NCI-H128 (cell line): ENCODE results near the gene GUF1.
A peak's percentile ranks its signal among the peaks of the same experiment; 100 is the strongest.

Source experiments
- DNase-seq: peaks from one replicate; lab custom pipeline; 2025; ENCODE audit not compliant: unreplicated experiment; lab: John Stamatoyannopoulos, UW

The GUF1 gene, protein sequence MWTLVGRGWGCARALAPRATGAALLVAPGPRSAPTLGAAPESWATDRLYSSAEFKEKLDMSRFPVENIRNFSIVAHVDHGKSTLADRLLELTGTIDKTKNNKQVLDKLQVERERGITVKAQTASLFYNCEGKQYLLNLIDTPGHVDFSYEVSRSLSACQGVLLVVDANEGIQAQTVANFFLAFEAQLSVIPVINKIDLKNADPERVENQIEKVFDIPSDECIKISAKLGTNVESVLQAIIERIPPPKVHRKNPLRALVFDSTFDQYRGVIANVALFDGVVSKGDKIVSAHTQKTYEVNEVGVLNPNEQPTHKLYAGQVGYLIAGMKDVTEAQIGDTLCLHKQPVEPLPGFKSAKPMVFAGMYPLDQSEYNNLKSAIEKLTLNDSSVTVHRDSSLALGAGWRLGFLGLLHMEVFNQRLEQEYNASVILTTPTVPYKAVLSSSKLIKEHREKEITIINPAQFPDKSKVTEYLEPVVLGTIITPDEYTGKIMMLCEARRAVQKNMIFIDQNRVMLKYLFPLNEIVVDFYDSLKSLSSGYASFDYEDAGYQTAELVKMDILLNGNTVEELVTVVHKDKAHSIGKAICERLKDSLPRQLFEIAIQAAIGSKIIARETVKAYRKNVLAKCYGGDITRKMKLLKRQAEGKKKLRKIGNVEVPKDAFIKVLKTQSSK

DNA sequence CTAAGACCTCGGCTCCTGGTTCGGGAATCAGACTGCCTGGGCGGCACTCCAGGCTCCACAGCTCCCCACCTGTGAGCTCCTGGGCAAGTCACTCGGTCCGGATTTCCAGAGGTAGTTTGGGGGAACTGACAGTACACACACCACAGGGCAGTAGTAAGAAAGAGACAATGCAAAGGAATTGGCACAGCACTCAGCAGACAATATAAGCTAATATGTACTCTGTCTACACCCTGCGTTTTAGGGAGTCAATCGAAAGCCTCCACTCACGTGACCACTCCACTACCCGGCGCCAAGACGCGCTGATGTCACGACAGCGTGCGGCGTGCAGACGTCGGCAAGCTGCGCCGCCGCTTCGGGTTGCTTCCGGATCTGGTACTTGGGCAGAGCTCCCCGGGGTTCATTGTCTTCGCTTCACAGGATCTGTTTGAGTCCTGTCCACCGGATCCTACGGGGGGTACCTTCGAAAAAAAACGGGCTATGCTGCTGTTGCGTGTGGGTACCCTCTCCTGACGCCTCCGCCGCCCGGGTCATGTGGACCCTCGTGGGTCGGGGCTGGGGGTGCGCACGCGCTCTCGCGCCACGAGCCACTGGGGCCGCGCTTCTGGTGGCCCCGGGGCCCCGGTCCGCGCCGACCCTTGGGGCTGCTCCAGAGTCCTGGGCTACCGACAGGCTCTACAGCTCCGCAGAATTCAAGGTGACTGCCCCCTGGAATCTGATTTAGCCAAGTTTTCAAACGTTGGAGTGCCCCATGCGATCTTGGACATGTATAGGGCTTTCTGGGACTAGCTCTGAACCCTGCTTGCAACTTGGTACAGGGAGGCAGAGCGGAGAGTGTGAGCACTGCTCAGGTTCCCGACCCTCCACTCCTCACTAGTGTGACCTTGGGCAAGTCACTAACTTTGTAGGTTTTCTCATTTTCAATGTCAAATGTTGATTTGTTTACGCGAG is at the start of gene GUF1:
Gene GUF1 (plus strand): TSS at position 327 of the 948 bp plus-strand sequence. CDS start 203 bp downstream, at position 530.
- DNase-seq: peak; percentile 52

DNA sequence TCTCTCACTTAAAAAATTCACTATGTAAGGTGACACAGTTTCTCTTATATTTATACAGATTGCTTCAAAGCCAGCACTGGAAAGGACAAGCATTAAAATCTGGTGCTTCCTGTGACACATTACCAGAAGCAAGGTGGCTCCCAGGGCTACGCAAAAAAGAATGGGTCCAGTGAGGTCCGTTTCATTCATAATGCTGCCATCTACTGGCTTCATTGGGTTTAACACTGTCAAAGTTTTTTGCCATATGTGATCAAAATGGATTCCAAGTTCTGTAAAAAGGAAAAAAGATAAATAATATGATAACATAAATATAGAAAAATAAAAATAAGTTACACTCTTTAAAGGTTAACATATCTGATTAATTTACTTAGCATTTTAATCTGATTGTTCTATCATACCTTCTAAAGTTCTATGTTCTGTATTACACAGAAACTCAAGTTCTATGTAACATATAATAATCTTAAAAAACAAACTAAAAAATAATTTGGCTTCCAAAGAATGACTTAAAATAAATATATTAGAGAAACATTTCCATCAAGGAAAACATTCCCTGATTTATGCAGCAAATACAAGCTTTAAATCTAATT is 48.8 kb upstream of the GUF1 start:
- peak; percentile 13 for DNase-seq

DNA sequence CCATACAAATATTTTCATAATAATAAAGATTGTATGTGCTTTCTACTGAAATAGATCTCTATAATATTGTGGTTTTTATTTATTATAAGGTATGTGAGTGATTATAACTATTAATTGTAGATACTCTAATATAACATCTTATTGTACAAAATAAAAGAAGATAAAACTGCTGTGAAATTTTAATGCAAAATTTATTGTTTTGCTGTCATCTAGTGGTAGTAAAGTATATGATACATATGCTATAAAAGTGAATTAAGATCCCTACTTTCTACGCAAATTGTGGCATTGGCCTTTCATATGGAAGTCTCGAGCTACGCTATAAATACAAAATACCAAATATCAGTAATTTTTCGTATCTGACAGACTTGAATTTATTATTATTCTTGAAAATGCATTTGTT is 46.1 kb upstream of the GUF1 start:
- DNase-seq: no peak

DNA sequence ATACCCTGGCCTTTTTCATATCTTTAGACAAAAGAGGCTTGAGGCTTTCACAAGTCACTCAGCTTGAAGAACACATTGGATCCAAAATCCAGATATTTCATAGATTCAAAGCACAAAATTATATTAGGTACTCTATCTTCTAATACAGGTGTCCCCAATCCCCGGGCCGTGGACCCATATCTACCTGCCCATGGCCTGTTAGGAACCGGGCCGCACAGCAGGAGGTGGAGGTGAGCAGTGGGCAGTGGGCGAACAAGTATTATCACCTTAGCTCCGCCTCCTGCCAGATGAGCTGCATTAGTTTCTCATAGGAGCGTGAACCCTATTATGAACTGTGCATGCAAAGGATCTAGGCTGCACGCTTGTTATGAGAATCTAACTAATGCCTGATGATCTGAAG is 45.5 kb upstream of the GUF1 start:
- DNase-seq: no peak

DNA sequence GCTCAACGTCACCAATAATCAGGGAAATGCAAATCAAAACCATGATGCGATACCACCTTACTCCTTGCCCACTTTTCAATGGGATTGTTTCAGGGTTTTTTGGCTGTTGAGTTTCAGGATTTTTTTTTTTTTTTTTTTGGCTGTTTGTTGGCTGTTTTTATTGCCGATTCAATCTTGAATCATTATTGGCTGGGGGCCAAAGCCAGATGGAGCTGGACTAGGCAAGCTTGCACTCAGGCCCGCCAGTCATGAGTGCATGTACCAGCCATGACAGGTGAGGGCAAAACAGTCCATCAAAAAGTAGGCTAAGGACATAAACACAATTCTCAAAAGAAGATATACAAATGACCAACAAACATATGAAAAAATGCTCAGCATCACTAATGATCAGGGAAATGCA is 40.1 kb upstream of the GUF1 start:
- no peak for DNase-seq

DNA sequence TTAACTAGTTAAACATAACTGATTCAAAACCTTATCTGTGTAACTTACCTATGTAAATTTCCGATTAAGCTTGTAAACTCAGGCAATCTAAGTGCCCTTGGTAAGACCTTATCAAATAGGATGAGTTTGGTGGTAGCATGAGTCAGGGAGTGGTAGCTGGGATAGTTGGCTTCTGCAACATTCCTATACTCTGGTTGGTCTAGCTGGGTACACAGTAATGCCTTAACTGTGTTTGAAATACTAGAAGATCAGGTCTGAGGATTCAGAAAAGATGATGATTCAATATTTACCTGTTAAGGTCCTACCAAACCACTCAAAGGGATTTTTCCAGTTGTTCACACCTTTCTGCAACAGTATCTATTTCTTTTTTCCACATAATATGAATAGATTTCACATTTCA is 32.1 kb upstream of the GUF1 start:
- no peak for DNase-seq

DNA sequence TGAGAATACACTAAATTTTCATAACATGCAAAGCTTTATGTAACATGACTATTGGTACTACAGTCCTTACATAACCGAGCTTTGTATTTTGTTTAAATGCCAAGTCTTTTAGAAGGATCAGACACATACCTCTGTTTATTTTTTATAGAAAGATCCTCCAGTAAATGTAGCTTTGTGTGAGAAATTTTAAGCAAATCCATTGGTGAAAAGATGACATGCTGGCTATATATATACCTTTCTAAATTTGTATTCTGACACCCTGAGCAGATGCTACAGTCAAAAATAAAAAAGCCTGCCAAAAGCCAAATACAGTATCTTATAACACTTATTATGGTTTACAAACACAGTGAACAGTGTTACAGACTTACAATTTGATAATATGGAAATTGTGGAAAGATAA is 26.8 kb upstream of the GUF1 start, which contains the start of gene YIPF7:
Gene YIPF7 (minus strand): TSS at position 201 of the 400 bp plus-strand sequence. CDS start 1,525 bp downstream, outside the sequence.
- DNase-seq: no peak

DNA sequence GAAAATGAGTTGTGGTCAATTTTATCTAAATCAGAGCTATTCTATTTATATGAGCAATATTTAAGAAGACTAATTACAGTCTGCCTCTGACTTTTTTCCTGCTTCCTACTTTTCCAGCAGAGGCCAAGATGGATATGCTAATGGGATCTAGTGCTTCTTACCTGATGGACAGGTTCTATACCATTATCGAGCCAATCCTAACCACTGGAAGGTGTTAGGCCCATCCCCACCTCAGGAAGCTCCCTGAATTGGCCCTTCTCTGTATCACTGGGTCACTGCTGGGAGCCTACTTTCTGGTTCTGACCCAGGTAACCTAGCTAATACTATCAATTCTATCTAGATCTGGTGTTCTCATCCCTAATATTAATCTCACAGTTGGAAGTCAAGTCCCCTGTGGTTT is 26.2 kb upstream of the GUF1 start:
- no peak for DNase-seq

DNA sequence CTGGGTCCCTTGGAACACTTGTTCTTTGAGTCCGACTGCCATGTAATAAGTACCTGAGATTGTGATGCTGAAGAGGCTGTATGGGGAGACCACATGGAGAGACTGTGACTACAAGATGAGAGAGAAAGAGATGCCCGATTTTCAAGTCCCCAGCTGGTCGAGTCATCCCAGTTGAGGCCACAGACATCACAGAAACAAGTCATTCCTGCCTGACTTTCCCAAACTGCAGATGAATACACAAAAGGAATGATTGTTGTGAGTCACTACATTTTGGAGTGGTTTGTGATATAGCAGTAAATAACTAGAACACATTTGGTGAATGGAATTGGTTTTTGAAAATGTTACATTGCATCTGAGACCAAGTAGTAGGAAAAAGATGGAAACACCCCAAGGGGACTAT is 17.8 kb upstream of the GUF1 start:
- DNase-seq: no peak

DNA sequence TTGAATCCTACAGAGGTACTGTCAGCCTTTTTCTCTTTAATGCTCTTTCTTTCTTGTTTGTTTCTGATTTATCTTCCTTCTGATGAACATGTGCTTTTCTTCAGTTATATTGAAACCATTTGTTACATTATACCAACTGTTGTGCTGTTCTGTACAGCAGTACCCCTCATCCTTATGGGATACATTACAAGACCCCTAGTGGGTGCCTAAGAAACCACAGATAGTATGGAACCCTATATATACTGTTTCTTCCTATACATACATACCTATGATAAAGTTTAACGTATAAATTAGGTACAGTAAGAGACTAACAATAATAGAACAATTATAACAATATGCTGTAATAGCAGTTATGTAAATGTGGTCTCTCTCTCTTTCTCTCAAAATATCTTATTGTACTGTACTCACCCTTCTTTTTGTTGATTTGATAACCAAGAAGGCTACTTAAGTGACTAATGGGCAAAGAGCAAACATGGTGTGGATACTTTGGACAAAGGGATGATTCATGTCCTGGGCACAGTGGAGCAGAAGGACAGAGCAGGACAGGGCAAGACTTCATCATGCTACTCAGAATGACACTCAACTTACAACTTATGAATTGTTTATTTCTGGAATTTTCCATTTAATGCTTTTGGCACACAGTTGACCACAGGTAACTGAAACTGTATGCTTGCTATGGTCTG is 16.1 kb upstream of the GUF1 start:
- no peak for DNase-seq

DNA sequence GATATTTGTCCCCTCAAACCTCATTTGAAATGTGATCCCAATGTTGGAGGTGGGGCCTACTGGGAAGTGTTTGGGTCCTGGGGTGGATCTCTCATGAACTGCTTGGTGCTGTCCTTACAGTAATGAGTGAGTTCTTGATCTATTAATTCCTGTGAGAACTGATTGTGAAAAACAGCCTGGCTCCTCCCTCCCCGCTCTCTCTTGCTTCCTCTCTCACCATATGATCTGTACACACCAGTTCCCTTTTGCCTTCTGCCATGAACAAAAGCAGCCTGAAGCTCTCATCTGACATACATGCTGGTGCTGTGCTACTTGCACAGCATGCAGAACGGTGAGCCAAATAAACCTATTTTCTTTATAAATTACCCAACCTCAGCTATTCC is 15.6 kb upstream of the GUF1 start:
- no peak for DNase-seq

DNA sequence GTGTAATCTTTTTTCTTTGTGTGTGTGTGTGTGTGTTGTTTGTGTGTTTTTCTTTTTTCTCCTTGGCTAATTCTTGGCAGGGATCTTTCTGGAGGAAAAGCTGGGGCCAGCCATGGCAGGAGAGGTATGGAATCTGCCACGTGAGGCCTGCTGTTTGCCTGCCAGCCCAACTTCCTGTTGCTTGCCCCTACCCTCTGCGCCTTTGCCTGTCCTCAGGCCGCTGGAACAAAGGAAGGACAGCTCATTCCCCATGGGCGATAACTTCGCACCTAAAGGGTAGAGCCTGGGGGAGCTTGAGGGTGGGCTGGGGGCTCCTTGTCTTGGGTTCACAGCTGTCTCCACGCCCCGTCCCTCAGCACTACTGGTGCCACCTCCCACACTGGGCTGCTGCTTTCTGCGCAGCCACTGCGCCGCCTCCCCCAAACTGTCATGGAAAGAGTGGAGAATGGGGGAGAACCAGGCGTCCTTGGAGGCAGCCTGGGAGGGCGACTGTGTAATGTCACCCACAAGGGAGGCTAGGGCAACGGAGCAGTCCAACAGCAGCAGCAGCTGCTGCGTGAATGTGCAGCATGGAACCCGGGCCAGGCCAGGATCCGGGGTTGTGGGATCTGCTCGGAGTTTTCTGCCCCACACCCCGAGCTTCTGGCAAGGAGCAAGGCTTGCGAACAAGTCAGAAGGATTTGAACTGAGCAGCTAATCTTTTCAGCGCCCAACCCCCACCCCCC is 14.5 kb upstream of the GUF1 start:
- DNase-seq: no peak

DNA sequence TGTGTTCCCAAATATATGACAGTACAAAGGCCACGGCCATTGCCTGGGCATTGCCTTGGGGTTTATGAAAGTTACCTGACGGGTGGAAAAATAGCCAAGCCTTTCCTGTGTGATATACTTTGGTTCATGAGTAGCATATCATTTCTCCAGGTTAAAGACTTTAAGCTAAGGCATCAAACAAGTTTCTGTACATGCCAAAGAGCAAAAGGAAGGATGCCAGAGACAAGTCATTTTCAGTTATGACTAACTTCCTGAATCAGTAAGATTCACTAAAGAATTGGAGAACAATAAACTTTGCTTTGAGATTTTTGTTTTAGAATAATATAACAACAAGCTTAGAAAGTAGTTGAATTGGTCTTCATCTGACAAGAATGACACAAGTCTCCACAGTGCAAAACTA is 9.7 kb upstream of the GUF1 start:
- DNase-seq: no peak

DNA sequence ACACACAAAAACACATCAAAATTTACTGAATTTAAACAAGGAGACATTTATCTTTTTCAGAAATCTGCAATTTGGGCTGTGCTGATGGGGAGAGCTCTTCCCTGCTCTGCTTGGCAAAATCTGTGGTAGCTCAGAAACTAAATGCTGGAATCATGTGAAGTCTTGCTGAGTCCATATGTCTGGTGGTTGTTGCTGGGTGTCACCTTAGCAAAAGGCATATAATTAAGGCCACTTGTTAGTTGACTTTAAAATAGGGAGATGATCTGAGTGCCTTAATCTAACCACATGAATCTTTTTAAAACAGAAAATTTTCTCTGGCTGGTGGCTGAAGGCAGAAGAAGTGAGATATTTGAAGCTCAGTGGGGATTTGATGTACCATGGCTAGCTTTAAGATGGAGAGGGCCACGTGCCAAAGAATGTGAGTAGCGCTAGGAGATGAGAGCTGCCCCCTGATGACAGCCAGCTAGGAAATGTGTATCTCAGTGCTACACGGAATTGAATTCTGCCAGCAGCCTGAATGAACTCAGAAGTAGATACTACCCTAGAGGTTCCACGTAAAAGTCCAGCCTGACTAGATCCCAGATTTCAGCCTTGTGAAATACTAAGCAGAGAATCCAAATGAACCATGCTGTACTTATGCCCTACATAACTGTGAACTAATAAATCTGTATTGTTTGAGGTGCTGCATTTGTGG is 7.6 kb upstream of the GUF1 start:
- no peak for DNase-seq

DNA sequence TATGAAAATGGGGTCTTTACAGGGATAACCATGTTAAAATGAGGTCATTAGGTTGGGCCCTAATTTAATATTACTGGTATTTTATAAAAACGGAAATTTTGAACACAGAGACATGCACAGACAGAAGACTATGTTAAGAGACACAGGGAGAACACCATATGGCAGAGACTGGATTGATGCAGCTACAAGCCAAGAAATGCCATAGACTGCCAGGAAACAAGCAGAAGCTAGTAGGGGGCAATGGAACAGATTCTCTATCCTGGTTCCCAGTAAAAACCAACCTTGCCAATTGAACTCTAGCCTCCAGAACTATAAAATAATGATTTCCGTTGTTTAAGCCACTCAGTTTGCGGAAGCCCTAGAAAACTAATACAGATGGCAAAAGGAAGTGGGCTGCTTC is 6.6 kb upstream of the GUF1 start:
- no peak for DNase-seq

DNA sequence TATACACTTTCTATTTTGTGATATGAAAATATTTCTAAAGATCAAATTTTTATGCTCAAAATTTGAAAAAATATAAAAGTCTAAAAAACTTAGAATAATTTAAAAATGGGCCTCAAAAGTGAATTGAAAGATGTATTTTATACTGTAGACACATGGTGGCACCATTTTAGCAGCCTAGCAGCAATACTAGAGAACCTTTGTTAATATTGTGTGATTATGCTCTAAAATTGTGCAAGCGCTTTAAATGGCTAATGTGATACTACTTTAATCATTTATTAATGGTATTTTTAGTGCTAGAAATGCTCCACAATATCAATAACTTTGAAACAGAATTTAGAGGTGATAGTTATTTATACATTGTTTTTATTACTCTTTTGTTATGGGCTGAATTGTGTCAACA is 3.7 kb upstream of the GUF1 start:
- no peak for DNase-seq

DNA sequence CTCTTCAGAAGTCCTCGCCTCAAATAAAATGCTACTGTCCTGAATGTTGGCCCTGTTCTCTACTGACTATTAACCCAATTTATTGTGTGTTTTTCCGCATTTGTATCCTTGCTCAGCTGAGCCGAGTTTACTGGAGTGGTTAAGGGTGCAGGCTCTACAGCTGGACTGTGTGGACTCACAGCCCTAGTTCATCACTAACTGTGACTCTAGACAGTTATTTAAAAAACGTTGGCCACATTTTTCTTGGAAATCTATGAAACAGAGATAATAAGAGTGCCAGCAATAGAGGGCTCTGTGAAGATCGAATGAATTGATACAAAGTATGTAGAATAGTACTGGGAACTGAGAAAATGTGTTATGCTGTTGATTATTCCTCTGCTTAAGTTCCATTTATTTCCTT is 2.9 kb upstream of the GUF1 start:
- no peak for DNase-seq

DNA sequence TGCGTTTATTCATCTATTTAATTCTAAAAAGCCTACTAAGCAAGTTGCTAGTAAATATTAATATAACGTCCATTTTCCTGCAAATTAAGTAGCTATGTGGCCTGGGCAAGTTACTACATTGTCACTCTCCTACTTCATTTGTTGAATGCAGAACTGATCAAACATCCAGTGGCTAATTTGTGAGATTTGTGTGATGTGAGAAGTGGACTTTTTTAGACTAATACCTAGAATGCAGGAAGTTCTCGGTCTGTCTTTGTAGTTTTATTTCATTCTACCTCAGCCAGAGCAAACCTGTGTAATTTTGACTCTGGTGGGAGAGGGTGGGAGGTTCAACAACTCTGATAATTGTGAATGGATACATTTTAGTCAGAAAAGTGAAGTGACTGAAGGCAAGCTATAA is 840 bp downstream of the GUF1 start:
- no peak for DNase-seq

DNA sequence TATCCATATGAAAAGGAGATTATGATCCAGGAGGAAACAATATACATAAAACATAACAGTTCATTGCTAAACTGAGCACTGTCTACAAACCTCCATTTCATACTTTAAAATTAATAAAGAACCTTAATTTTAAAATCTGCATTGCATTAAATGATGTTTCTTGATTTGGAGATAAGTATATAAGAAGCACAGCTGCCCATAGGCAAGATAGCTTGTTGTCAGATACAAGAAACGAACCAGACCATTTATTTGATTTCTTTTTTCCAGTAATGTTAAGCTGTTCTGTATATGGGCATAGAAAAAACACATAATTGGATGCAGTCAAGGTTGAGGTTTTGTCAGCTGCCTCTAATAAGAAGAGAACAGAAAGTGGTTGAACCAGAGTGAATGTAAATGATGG is 6.4 kb downstream of the GUF1 start:
- DNase-seq: no peak
